Hematopoietic multipotent progenitor cell treated with erythropoietin and hydrocortisone succinate and interleukin-3 and kit ligand, for 8 days (in vitro differentiated cells): ENCODE measurements around the gene CCL3.
A peak's percentile ranks its signal among the peaks of the same experiment; 100 is the strongest.
"Not testable (repeated sequence)": the region's sequence is repeated elsewhere in the genome, so short reads cannot be mapped to it uniquely, and the experiment has no call there.

Experiments used
- DNase-seq: peaks from one replicate; pipeline ENCODE4 v3.0.0-alpha.2; 2015

Gene CCL3

DNA sequence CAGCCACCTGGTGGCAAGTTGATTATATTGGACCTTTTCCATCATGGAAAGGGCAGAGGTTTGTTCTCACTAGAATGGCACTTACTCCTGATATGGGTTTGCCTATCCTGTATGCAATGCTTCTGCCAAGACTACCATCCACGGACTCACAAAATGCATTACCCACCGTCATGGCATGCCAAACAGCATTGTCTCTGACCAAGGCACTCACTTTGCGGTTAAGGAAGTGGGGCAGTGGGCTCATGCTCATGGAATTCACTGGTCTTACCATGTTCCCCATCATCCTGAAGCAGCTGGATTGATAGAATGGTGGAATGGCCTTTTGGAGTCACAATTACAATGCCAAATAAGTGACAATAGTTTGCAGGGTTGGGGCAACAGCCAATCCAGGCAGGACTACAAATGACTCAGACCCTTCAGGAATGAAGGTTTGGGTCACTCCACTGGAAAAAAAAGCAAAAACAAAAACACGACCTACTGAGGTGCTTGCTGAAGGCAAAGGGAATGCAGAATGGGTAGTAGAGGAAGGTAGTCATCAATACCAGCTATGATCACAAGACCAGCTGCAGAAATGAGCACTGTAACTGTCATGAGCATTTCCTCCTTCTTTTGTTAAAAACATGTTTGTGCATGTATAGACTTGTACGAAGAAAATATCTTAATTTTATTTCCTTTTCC is 25.2 kb upstream of the CCL3 start:
- DNase-seq, result not testable (repeated sequence)

DNA sequence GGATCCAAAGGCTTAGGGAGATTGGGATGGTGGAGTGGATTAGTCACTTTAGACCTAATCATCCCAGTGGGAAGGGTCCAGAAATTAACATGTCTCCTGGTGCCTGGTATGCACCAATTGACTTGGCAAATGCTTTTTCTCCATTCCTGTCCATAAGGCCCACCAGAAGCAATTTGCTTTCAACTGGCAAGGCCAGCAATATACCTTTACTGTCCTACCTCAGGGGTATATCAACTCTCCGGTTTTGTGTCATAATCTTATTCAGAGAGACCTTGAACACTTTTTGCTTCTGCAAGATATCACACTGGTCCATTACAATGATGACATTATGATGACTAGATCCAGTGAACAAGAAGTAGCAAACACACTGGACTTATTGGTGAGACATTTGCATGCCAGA is 23.2 kb upstream of the CCL3 start:
- not testable (repeated sequence) for DNase-seq

- DNase-seq, result no peak
Measured at GRCh38 chr17:36112572-36112971, 22.6 kb upstream of the CCL3 start.

- peak; percentile 41 for DNase-seq
Measured at GRCh38 chr17:36111068-36111490, 21.1 kb upstream of the CCL3 start.

GRCh38 chr17:36108265-36108664 is 18.3 kb upstream of the CCL3 start:
- DNase-seq, result not testable (repeated sequence)

- DNase-seq, result no peak
Measured at GRCh38 chr17:36107660-36108059, 17.7 kb upstream of the CCL3 start.

GRCh38 chr17:36106493-36106835 is 16.5 kb upstream of the CCL3 start:
- DNase-seq, result no peak

GRCh38 chr17:36105781-36106492 is 16.0 kb upstream of the CCL3 start:
- no peak for DNase-seq

- no peak for DNase-seq
Measured at GRCh38 chr17:36104701-36105181, 14.8 kb upstream of the CCL3 start.

GRCh38 chr17:36104246-36104645 is 14.3 kb upstream of the CCL3 start:
- not testable (repeated sequence) for DNase-seq

DNA sequence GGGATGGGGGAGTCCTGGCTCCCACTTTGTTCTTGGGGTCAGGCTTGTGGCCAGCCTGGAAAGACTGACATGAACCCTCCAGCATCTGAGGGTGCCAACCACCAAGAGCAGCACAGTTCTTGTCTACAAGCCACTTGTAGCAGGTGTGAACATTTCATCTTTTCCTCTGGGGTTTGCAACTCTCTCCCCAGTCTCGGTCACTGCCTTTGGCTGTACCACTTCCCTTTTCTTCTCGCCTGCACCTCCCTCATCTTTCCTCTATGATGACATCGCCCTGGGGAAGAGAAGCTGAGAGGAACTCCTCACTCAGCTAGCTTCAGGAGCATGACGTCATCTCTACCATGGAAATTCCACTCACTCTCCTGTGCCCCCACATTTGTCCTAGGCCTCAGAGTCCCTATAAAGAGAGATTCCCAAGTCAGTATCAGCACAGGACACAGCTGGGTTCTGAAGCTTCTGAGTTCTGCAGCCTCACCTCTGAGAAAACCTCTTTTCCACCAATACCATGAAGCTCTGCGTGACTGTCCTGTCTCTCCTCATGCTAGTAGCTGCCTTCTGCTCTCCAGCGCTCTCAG is 13.5 kb upstream of the CCL3 start, which contains the start of gene CCL4:
TSS of gene CCL4 (plus strand) at position 427 of the 575 bp plus-strand sequence. CDS start at position 506, 79 bp downstream.
- DNase-seq, result not testable (repeated sequence)

- not testable (repeated sequence) for DNase-seq
Measured at GRCh38 chr17:36099004-36099403, 9.1 kb upstream of the CCL3 start.

GRCh38 chr17:36095992-36096391 is 6.0 kb upstream of the CCL3 start:
- DNase-seq, result no peak

DNA sequence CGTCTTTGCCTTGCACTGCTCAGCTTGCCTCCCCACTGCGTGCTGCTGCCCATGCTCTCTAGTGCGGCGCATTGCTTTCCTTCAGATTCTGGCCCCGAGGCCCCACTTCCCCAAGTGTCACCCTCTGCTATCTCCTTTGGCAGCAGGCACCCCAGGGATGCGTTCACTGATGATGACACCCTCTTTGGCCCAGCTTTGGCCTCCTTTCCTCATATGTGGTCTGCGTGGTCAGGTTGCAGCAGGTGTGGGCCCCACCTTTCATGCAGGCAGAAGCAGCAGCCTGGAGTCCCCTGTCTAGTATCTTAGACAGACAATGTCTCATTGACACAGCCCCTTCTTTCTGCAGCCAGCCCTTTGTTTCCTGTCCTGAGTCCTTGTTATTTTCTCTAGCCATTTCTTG is 4.8 kb upstream of the CCL3 start:
- DNase-seq, result peak; percentile 8

DNA sequence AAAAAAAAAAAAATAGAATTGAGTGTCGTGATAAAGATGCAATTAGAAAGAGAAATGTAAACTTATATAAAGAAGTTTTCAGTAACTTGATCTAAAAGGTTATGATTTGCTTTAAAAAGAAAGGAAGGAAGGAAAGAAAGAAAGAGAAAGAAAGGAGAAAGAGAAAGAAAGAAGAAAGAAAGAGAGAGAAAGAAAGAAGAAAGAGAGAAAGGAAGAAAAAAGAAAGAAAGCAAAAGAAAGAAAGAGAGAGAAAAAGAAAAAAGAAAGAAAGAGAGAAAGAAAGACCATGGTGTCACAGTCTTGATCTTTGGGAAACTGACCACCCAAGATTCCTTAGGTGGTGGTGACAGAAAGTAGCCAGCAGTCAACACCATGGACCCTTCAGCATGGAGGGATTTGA is 4.3 kb upstream of the CCL3 start:
- no peak for DNase-seq

GRCh38 chr17:36092715-36093114 is 2.8 kb upstream of the CCL3 start:
- not testable (repeated sequence) for DNase-seq

DNA sequence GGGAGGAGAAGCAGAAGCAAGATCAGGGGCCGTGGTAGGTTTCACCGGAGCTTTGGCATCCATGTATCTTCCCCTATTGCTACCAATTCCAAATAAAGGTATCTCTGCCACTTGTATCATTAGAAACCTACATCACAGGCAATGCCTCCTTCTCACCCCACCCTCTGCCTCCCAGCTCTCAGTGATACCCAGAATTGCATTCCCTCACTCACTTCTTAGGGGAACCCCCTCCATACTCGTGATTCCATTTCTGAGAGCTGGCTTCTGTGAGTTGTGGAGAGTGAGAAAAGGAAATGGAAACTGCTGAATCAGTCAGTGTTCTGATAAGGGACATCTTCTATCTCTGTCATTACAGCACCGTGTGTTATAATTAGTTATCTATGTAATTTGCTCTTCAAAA is 2.3 kb upstream of the CCL3 start:
- peak; percentile 74 for DNase-seq

GRCh38 chr17:36089339-36089865 is 541 bp downstream of the CCL3 start:
- no peak for DNase-seq

- no peak for DNase-seq
Measured at GRCh38 chr17:36088670-36089338, 1.1 kb downstream of the CCL3 start.

DNA sequence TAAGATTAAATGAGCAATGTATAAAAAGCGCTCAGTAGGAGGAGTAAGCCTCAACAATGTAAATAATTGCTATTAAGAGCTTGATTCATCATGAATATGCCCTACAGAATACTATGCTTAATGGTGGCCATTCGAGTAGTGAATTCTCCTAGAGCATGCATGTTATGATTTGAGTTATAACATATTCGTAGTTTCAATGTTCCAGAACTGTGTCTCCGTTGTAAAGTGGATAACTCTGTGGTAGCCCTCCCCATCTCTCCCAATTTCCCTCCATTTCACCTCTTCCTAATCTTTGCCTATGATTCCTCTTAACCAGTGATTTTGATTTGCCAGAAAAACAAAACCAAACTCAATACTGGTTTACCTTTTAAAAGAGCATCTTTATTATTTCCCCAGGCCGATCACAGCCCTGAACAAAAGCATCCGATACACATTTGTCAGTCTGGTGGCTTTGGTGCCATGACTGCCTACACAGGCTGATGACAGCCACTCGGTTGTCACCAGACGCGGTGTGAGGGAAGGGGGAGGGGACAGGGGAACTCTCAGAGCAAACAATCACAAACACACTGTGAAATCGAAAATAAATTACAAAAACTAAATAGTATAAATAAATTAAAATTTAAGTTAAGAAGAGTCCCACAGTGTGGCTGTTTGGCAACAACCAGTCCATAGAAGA is 1.9 kb downstream of the CCL3 start:
- not testable (repeated sequence) for DNase-seq

DNA sequence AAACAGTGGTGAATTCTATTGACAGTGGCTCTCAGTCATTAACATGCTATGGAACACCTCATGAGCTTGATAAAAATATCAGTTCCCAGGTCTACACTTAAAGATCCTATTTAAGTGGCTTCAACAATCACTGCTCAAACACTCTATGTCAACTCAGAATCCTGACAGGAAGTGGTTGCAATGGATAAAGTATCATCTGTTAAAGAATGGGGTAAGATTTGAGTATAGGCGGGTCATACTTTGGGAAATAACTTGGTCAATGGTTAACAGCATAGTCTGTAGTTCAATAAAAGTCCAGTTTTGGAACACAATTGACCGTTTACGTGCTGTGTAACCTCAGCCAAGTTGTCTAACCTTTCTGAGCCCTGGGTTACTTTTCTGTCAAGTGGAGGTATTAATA is 2.5 kb downstream of the CCL3 start:
- not testable (repeated sequence) for DNase-seq

- no peak for DNase-seq
Measured at GRCh38 chr17:36086791-36087190, 3.2 kb downstream of the CCL3 start.

DNA sequence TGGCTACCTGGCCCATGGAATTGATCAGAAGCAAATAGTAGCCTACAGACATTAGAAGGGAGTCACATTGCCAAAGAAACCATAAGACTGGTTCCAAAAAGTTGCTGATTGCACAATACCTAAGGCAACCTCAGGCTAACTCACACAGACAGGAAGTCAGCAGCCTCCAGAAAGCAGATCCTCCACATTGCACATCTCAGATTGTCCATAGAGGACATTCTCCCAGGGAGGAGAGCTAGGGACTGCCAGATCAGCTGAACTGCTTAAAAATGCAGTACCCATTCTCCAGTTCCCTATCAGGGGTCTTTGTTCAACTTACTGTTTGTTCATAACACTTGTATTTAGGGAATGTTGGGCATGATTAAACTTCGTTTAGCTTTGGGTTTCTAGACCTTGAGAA is 4.2 kb downstream of the CCL3 start:
- DNase-seq, result no peak
